ENCODE results near the gene KIR3DL3.
"Not testable (repeated sequence)": the region's sequence is repeated elsewhere in the genome, so short reads cannot be mapped to it uniquely, and the experiment has no call there.

GRCh38 chr19:54741950-54742349, 17.7 kb downstream of the KIR3DL3 start:
- not testable (repeated sequence) for TF ChIP-seq POLR2A, CTCF, EP300 (IDR thresholded peaks at IDR 0.05)

All from sigmoid colon (tissue), 4 donors.